Measurements from ENCODE around the gene ARCN1.

The ARCN1 gene

DNA sequence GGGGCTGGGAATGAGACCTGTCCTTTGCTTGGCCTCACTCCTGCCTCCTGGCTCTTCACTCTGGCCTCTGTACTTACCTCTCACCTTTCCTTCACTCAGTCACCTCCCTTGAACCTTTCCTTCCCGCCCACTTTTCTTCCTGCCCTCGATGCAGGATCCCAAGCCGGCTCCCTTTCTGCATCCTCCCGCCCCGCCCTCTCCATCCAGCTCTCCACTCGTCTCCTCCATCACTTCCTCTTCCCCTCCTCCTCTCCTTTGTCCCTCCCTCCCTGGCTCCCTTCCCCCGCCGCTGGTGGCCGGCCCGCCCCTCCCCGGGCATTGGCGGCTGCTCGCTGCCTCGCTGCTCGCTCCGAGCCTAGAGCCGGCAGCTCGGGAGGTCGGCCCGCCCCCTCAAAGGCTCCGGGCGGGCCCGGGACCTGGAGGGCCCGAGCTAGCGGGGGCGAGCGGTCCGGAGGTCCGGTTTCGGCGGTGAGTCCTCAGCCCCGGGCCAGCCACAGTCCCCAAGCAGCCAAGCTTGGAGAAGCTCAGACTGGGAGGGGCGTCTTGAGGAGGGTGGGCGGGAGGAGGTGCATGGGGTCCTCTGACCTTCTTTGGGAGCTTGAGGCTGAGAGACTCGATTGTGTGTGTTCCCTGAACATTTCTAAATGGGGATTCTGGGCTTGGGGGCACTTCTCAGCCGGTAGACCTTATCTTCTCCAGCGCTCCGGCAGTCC is 49.0 kb downstream of the ARCN1 start:
- TF ChIP-seq, protein P1, sequence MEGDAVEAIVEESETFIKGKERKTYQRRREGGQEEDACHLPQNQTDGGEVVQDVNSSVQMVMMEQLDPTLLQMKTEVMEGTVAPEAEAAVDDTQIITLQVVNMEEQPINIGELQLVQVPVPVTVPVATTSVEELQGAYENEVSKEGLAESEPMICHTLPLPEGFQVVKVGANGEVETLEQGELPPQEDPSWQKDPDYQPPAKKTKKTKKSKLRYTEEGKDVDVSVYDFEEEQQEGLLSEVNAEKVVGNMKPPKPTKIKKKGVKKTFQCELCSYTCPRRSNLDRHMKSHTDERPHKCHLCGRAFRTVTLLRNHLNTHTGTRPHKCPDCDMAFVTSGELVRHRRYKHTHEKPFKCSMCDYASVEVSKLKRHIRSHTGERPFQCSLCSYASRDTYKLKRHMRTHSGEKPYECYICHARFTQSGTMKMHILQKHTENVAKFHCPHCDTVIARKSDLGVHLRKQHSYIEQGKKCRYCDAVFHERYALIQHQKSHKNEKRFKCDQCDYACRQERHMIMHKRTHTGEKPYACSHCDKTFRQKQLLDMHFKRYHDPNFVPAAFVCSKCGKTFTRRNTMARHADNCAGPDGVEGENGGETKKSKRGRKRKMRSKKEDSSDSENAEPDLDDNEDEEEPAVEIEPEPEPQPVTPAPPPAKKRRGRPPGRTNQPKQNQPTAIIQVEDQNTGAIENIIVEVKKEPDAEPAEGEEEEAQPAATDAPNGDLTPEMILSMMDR (IDR thresholded peaks at IDR 0.05; ENCODE audit: insufficient read depth, low read length, missing control alignments), result no peak
- H3K4me3 ChIP-seq (ENCODE audit: low read depth, low read length), result peak overlapping the region; percentile 78
- peak; percentile 40 for DNase-seq (ENCODE audit: low read depth, low spot score)
- ChIA-PET CTCF (interaction anchor here (2.6 to 12.0 kb wide), 2 partner anchors 11 to 38 kb away, joined by 10 to 138 read pairs; partner anchors contain the start of gene PHLDB1), POLR2A (interaction anchor here (0.8 to 6.7 kb wide), 6 partner anchors 11 to 36 kb away, joined by 3 to 172 read pairs (median 10); partner anchors contain the start of gene PHLDB1)

DNA sequence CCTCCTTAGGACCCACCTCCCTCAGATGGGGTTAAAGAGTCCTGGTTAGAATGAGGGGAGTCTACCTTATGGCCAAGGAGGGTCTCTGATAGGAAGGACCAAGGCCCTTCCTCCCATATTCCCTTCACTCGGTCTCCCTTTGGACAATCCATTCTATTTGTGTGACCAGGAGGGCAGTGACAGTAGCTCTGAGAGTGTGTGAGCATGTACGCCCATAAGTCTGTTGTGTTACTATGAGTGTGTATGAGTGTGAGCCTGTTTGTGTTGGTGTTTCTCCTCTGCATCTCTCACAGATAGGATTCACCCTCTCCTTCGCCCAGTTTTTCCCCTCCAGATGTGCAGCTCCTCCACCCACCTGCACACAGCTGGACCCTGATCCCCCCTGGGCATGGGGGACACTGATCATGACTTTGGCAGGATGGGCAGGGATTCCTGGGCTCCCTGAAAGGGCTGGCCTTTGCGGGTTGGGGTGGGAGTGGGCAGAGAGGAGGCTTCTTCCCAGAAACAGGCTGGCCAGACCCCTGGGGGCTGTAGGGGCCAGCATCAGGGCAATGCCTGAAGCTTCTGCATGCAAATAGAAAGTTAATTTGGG is 49.7 kb downstream of the ARCN1 start:
- TF ChIP-seq, protein P1 (IDR thresholded peaks at IDR 0.05; ENCODE audit: insufficient read depth, low read length, missing control alignments), result no peak
- peak overlapping the region; percentile 78 for H3K4me3 ChIP-seq (ENCODE audit: low read depth, low read length)
- DNase-seq (ENCODE audit: low read depth, low spot score), result no peak
- ChIA-PET POLR2A (interaction anchor here (0.7 to 6.7 kb wide), 7 partner anchors 8 to 35 kb away, joined by 3 to 172 read pairs (median 4); partner anchors contain the start of gene PHLDB1), CTCF (interaction anchor here (0.7 to 12.0 kb wide), 5 partner anchors 10 to 41 kb away, joined by 3 to 138 read pairs (median 10); partner anchors contain the start of gene PHLDB1)

DNA sequence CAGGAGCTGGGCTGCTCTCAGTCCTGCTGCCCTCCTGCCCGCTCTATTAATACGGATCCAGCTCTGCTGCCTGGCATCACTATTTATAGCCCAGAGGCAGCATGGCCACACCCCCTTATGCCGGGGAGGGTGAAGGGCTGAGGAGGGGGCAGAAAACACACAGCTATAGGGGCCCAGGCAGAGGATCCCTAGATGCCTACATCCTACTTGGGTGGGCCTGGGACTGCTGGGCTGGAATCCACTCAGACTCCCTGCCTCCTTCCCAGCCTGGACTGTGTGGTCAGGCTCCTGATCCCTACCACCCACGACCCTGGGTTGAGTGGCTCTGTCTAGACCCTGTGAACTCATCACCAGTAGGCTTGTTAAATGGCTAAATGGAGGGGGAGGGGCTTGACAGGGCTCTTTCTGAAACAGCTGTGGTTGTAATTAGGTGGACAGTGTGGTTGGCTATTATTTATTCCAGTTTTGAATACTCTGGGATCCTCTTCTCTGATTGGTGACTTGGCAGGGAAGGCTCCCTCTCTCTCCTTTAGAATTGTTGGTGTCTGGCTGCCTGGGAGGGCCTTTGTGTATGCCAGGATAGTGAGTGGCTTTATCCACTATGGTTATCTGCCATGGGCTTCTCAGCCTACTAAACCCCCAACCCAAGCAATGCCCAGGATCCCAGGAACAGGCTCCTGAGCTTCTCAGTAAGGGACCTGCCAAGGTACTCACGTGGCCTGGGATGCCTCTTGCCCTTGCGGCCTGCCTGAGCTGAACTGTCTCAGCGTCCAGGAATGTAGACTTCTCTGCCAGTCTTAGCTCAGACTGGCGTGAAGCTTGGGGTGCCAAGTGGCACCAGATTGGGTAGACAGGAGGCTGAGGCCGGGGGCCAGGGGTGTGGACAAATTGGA is 50.4 kb downstream of the ARCN1 start:
- TF ChIP-seq, protein P1 (IDR thresholded peaks at IDR 0.05; ENCODE audit: insufficient read depth, low read length, missing control alignments), result no peak
- peak; percentile 40 for DNase-seq (ENCODE audit: low read depth, low spot score)
- ChIA-PET CTCF (interaction anchor here (0.7 to 12.0 kb wide), 7 partner anchors 10 to 40 kb away, joined by 3 to 138 read pairs (median 3); partner anchors contain the start of gene PHLDB1), POLR2A (interaction anchor here (0.7 to 6.7 kb wide), 10 partner anchors 9 to 36 kb away, joined by 3 to 172 read pairs (median 4); partner anchors contain the start of gene PHLDB1)
- H3K4me3 ChIP-seq (ENCODE audit: low read depth, low read length), result peak overlapping the region; percentile 78

DNA sequence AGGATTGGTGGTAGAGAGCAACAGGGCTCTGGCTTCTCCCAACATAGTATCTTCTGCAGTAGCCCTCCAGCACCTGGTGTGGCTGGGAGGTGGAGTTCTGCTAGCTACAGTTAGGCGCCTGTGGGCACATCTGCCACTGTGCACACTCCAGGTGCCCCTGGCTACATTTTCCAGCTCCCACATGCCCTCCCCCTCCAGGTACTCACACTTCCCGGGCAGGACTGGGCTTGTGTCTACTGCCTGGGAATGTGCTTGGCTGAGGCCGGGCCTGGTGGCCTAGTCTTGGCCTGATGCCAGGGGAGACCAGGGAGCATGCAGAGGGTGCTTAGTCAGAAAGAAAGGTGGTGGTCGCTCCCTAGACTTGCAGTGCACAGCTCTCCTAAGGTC is 51.1 kb downstream of the ARCN1 start:
- peak overlapping the region; percentile 78 for H3K4me3 ChIP-seq (ENCODE audit: low read depth, low read length)
- TF ChIP-seq, protein P1 (IDR thresholded peaks at IDR 0.05; ENCODE audit: insufficient read depth, low read length, missing control alignments), result no peak
- DNase-seq (ENCODE audit: low read depth, low spot score), result no peak
- CTCF ChIA-PET, result interaction anchor here (0.7 to 12.0 kb wide), 7 partner anchors 9 to 66 kb away, joined by 3 to 138 read pairs (median 8); partner anchors contain the start of gene PHLDB1
- POLR2A ChIA-PET, result interaction anchor here (0.7 to 6.7 kb wide), 6 partner anchors 10 to 35 kb away, joined by 3 to 172 read pairs (median 4); partner anchors contain the start of gene PHLDB1

DNA sequence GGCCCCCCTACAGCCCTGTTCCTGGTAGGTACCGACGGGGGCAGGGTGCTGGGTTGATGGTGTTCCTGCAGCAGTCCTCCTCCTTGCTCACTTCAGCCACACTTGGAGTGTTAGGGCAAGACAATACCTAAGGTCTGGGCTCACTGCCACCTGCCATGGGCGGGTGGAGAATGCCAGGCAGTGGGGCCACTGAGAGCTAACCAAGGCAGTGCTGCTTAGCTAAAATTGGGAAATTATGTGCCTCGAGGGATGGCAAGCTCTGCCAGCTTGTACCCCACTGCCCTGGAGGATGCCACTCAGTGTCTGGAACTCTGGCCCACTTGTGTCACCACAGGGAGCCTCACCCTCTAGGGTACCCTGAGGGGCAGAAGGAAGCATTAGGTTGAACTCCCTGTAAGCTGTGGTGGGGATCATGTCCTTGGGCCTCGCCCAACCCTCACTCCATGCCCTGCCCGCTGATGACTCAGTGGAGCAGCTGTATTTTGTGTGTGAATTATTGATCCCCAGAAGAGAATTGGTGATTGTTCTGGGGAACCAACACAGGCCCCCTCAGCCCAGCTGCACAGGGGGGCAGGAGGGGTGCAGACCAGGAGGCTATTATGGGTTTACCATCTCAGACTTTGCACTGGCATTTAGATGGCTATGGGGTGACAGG is 53.0 kb downstream of the ARCN1 start:
- ChIA-PET POLR2A (no interaction called here), CTCF (interaction anchor here (1.1 to 12.0 kb wide), 3 partner anchors 15 to 65 kb away, joined by 3 to 138 read pairs (median 8); partner anchors contain the start of gene PHLDB1)
- no peak for DNase-seq (ENCODE audit: low read depth, low spot score)
- TF ChIP-seq, protein P1 (IDR thresholded peaks at IDR 0.05; ENCODE audit: insufficient read depth, low read length, missing control alignments), result no peak
- no peak overlapping the region for H3K4me3 ChIP-seq (ENCODE audit: low read depth, low read length)

All from AG04449 (cell line).